ENCODE results near the gene NEK7.

Gene NEK7

DNA sequence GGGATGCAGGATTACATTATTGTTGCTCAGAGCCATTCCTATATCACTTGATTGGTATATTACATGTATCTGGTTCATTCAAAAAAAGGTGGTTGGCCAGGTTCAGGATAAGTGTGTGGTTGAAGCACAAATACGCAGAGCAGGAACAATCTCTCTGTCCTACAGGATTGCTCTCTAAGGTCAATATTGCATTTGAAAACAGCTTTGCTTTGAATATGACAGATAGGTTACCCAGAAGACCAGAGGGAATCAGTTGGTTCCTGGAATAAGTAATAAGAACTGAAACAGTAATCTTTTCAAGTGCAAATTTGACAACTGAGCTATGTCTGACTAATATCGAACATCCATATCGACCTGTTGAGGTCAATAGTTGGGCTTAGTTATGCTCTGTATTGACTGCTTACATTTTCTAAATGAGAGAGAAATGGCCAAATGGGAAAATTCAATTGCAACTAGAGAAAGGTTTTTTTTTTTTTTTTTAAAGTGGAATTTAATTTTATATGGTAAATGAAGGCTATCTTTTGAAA is 206.9 kb downstream of the NEK7 start:
- no peak for DNase-seq

DNA sequence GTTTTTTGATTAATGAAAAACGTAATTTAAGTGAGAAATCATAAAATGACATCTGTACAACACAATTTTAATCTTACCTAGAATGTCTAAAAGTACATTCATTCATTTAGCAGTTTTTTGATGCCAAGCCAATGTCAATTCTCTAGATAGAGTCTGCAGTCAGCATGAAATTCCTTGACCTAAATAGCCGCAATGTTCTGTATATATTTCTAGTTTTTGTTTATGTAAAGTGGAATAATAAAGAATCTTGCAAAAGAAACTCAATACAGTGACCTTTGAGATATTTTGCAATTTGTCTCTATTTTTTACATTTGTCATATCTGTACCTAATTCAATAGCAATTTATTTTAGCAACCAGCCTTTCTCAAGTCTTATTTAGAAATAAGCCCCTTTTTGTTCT is 207.7 kb downstream of the NEK7 start:
- DNase-seq: no peak

DNA sequence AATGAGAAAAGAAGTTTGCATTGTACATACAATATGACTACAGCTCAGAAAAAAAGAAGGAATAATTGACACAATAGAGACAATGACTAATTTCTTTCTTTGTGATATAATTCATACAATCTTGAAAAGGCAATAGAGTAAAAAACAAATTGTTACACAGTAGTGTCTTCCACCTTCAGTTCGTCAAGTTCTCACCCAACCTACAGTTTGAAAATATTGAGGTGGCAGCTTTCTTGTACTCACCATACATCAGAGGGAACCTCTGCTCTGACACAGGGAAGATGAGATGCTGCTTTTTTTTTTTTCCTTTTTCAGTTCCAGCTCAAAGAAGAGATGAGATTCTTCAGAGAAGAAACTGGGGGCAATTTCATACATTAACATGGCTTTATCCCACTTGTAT is 210.5 kb downstream of the NEK7 start:
- no peak for DNase-seq

DNA sequence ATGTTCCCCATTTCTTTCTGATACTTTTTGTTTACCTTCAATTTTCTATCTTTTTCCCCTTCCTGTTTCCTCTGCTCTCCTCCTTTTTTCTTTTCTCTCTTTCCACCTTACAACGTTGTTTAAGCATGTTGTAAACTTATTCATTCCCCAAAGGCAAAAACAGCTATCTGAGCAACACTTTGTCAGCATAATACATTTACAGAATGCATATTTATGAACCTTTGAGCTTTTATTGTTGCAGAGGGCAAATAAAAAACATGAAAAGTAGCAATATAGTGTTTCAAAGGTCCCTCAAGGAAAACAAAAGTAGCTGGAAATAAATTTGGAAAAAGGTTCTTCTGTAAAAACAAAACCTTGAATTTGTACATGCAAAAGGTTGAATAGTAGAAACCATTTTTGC is 214.2 kb downstream of the NEK7 start:
- no peak for DNase-seq
